ENCODE measurements around the gene PLGLB1.
"Not testable (repeated sequence)": the region's sequence is repeated elsewhere in the genome, so short reads cannot be mapped to it uniquely, and the experiment has no call there.

The PLGLB1 gene

DNA sequence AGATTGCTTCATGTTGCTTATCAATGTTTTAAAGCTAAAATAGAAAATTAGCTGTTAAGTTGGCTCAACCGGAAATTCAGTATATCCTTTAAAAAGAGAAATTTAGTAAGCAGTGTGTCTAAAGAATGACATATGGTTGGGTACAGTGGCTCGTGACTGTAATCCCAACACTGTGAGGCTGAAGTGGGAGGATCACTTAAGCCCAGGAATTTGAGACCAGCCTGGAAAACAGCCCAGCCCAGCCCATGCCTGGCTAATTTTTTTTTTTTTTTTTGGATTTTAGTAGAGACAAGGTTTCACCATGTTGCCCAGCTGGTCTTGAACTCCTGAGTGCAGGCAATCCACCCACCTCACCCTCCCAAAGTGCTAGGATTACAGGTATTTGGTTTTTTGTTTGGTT lies 17.2 kb downstream of the PLGLB1 start:
- H3K4me3 ChIP-seq (ENCODE audit: low read depth, low read length); in situ Hi-C loops (cut with HindIII; ENCODE audit: low sequenced_read_pairs); DNase-seq (ENCODE audit: low read depth, low spot score): not testable (repeated sequence)

All from astrocyte of the spinal cord (primary cell).